ENCODE results near the gene NLRP10.

DNA sequence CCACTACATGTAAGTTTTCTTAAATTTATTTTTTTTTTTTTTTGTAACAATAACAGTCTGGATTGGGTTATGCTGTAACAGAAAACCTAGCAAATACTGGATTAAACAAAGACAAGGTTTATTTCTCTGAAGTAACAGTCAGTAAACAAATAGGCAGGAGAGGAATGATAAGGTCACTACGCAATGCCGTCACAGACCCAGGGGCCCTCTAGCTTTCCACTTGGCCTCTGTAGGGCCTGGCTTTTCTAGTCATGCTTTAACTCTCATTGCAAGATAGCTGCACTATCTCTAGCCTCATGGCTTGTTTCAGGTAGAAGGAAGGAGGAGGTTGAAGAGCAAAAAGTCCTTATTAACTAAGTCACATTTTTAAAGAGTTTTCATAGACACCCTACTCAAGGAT lies 40.7 kb downstream of the NLRP10 start:
- TF ChIP-seq, protein P1, sequence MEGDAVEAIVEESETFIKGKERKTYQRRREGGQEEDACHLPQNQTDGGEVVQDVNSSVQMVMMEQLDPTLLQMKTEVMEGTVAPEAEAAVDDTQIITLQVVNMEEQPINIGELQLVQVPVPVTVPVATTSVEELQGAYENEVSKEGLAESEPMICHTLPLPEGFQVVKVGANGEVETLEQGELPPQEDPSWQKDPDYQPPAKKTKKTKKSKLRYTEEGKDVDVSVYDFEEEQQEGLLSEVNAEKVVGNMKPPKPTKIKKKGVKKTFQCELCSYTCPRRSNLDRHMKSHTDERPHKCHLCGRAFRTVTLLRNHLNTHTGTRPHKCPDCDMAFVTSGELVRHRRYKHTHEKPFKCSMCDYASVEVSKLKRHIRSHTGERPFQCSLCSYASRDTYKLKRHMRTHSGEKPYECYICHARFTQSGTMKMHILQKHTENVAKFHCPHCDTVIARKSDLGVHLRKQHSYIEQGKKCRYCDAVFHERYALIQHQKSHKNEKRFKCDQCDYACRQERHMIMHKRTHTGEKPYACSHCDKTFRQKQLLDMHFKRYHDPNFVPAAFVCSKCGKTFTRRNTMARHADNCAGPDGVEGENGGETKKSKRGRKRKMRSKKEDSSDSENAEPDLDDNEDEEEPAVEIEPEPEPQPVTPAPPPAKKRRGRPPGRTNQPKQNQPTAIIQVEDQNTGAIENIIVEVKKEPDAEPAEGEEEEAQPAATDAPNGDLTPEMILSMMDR (conservative IDR thresholded peaks at IDR 0.05) = no peak
- TF ChIP-seq ZFX (IDR thresholded peaks at IDR 0.05) = no peak
